ENCODE measurements around the gene ZNF124. TPM values are rescaled to one million over a fixed set of nuclear protein-coding genes. Genes with fewer than 3 reads are reported as not detected.

Gene ZNF124
- total and polyA plus RNA-seq, 12 donors: 0.51 to 13.5 (median 10.0) TPM

- Histone ChIP-seq H3K4me1 (peaks cover 3 to 20% (median 15%) of the 10 kb centered on the region in 9 donors), H3K9me3 (no peaks in the 10 kb centered on the region), H3K27me3 (peaks cover 0 to 26% (median 0%) of the 10 kb centered on the region in 7 donors), H3K27ac (no peak overlapping the region), H3K36me3 (no peaks in the 10 kb centered on the region), H3K4me3 (no peak overlapping the region)
- TF ChIP-seq CTCF (IDR thresholded peaks at IDR 0.05): no peak
- 69 to 76% methylated on average over 7 of the region's 7 CpGs for WGBS, 2 donors
- ATAC-seq (no peak), DNase-seq (no peak)
- intact Hi-C loops (cut with DNase I): no loop called here
These were observed 56.7 kb downstream of the ZNF124 start for GRCh38 chr1:247115141-247115510.

DNA sequence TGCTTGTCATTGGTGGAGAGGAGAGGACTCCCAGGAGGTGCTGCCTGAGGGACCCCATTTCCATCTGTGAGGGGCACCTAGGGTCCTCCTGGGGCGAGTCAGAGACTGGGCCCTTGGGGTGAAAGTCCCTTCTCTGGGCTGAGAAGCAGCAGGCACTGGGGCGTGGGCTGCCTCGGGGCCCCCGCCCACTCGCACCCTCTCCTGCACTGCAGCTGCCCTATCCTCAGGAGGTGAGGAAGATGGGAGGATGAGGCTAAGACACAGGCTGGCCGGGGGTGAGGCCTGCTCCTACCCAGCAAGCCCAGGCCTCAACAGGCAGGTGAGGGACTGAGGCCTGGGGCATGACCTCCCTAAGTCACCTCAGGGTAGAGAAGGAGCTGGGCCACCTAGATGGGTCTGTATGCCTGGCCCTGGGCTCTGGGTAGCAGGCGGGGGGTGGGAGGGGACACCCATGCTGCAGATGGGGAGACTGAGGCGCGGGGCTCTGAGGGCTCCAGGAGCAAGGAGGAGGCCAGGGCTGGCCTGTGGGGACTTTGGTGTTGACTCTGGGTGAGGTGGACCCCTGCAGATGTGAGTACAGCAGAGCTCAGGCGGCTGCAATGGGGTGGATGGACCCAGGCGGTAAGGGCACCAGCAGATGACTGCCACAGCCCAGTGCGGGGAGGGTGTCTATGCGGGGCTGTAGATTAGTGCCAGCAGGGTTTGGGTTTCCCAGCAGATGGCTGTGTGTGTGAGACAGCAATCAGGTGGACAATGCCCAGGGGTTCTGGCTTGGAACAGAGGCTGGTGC, 57.3 kb downstream of the ZNF124 start:
- ATAC-seq (no peak), DNase-seq (no peak)
- Histone ChIP-seq H3K36me3 (no peaks in the 10 kb centered on the region), H3K4me1 (peaks cover 3 to 20% (median 15%) of the 10 kb centered on the region in 9 donors), H3K27me3 (peaks cover 0 to 31% (median 0%) of the 10 kb centered on the region in 7 donors), H3K4me3 (no peak overlapping the region), H3K27ac (no peak overlapping the region), H3K9me3 (no peaks in the 10 kb centered on the region)
- TF ChIP-seq CTCF (IDR thresholded peaks at IDR 0.05): no peak
- 93 to 94% methylated on average over 13 of the region's 13 CpGs for WGBS, 2 donors
- intact Hi-C loops (cut with DNase I): loop anchor here in 1 of 10 donors (5.0 kb wide), 1 partner anchor 37 kb away; the partner anchor contains the start of gene ZNF670

DNA sequence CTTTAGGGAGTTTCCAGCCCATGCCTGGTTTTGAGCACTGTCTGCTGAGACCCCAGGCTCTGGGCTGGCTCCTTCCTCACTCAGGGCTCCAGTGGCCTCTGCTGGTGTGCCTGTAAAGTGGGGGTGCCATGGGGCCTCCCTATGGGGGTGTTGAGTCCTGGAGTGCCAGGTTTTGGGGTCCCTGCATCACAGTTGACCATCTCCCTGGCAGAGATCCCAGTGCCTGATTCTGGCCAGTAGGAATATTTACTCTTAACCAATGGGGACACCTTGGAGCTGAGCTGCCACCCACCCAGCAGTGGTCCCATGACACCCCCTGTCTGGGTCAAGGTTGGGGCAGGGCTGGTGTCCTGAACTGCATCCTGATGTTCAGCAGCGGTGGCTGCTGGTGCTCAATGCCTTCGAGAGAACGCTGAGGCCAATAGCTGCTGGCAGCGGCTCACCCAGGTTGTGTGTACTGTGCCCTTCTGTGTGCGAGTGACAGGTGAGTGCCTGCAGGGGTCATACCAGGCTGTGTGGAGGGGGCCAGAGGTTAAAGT, 58.0 kb downstream of the ZNF124 start:
- Histone ChIP-seq H3K36me3 (no peaks in the 10 kb centered on the region), H3K27me3 (peaks cover 0 to 36% (median 0%) of the 10 kb centered on the region in 7 donors), H3K9me3 (no peaks in the 10 kb centered on the region), H3K27ac (no peak overlapping the region), H3K4me1 (peaks cover 3 to 20% (median 15%) of the 10 kb centered on the region in 9 donors), H3K4me3 (no peak overlapping the region)
- no peak for TF ChIP-seq CTCF (IDR thresholded peaks at IDR 0.05)
- DNase-seq (no peak), ATAC-seq (no peak)
- intact Hi-C loops (cut with DNase I): loop anchor here in 1 of 10 donors (5.0 kb wide), 1 partner anchor 37 kb away; the partner anchor contains the start of gene ZNF670
- WGBS, 2 donors: 96% methylated on average over 5 of the region's 5 CpGs

DNA sequence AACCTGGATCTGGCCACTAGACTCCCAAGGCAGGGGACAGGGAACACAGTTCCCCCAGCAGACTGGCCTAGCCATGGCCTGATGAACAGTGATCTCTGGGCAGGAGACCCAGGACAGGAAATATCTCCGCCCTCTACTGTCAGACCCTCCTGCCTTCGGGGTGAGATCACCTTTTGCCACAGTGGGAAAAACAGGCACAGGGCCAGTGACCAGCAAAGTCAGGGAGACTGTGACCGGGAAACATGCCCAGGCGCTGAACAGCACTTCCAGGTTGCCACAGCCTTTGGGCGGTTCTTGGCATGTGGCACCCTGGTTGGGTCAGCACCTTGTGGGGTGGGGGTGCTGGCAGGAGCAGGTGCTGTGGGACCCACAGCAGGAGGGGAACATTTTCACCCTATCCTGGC, 58.7 kb downstream of the ZNF124 start:
- H3K36me3 ChIP-seq: no peaks in the 10 kb centered on the region
- intact Hi-C loops (cut with DNase I): loop anchor here in 1 of 10 donors (5.0 kb wide), 1 partner anchor 36 kb away; the partner anchor contains the start of gene ZNF670
- TF ChIP-seq CTCF (IDR thresholded peaks at IDR 0.05): no peak
- peak in 2 of 8 donors; percentile 13 to 21 for ATAC-seq
- H3K27me3 ChIP-seq: peaks cover 0 to 36% (median 0%) of the 10 kb centered on the region in 7 donors
- peak overlapping the region in 2 of 10 donors; percentile 84 to 87 for H3K27ac ChIP-seq
- no peaks in the 10 kb centered on the region for H3K9me3 ChIP-seq
- WGBS, 2 donors: 60 to 68% methylated on average over 5 of the region's 5 CpGs
- H3K4me1 ChIP-seq: peaks cover 3 to 20% (median 15%) of the 10 kb centered on the region in 9 donors
- DNase-seq: peak; percentile 16 to 24
- no peak overlapping the region for H3K4me3 ChIP-seq

Measured in heart right ventricle (tissue), 16 donors.